GM23338 (cell line): ENCODE measurements around the gene ACOX2.

Source experiments
- CREB1 ChIP-seq: fragments of 250-450 bp; sonication (Bioruptor Pico); IDR thresholded peaks from 2 replicates; pipeline ENCODE4 v1.5.0; 2020; ENCODE audit warnings: low read depth, mild to moderate bottlenecking, moderate library complexity
- EZH2 ChIP-seq: fragments of 200-600 bp; sonication (generic); IDR thresholded peaks from one replicate; pipeline ENCODE4 v1.8.0; 2017; ENCODE audit warnings: antibody characterized with exemption, mild to moderate bottlenecking, low read depth; ENCODE audit not compliant: unreplicated experiment
- EZH2phosphoT487 ChIP-seq: fragments of 200-600 bp; sonication (generic); IDR thresholded peaks from one replicate; pipeline ENCODE4 v1.8.1; 2018; ENCODE audit warnings: antibody characterized with exemption; ENCODE audit not compliant: unreplicated experiment
- JUNB ChIP-seq: IDR thresholded peaks from one replicate; pipeline ENCODE4 v1.6.1; 2016; ENCODE audit warnings: antibody characterized with exemption; ENCODE audit not compliant: unreplicated experiment
- NANOG ChIP-seq: IDR thresholded peaks from 2 replicates; pipeline ENCODE4 v1.6.1; 2016; ENCODE audit warnings: antibody characterized with exemption, borderline replicate concordance
- POLR2AphosphoS5 ChIP-seq: IDR thresholded peaks from 2 replicates; pipeline ENCODE4 v1.6.1; 2016; ENCODE audit warnings: antibody characterized with exemption, low read depth
- STAT1 ChIP-seq: IDR thresholded peaks from one replicate; pipeline ENCODE4 v1.6.1; 2016; ENCODE audit warnings: antibody characterized with exemption; ENCODE audit not compliant: unreplicated experiment
- ZNF114 ChIP-seq: fragments of 250-450 bp; sonication (Bioruptor Pico); IDR thresholded peaks from 2 replicates; pipeline ENCODE4 v1.5.0; 2020; ENCODE audit warnings: mild to moderate bottlenecking, moderate library complexity
- ZNF331 ChIP-seq: fragments of 250-450 bp; sonication (Bioruptor Pico); IDR thresholded peaks from 2 replicates; pipeline ENCODE4 v1.5.0; 2020; ENCODE audit warnings: low read depth, mild to moderate bottlenecking, moderate library complexity
- TF ChIP-seq, protein P1 (sequence below), 2 experiments: fragments of 200-600 bp in 1 of 2; sonication (generic) in 1 of 2; conservative IDR thresholded peaks; 2 replicates each; pipeline versions ENCODE4 v1.5.1 to v1.6.1; 2016 to 2017; ENCODE audit warnings: antibody characterized with exemption in 2 of 2, low read depth in 2 of 2, mild to moderate bottlenecking in 2 of 2, moderate library complexity in 1 of 2
- TF ChIP-seq, protein P2 (sequence below): IDR thresholded peaks from one replicate; pipeline ENCODE4 v1.6.1; 2018; ENCODE audit warnings: antibody characterized with exemption; ENCODE audit not compliant: unreplicated experiment
- TF ChIP-seq, protein P3 (sequence below): IDR thresholded peaks from 2 replicates; pipeline ENCODE4 v1.6.1; 2016; ENCODE audit warnings: antibody characterized with exemption

DNA sequence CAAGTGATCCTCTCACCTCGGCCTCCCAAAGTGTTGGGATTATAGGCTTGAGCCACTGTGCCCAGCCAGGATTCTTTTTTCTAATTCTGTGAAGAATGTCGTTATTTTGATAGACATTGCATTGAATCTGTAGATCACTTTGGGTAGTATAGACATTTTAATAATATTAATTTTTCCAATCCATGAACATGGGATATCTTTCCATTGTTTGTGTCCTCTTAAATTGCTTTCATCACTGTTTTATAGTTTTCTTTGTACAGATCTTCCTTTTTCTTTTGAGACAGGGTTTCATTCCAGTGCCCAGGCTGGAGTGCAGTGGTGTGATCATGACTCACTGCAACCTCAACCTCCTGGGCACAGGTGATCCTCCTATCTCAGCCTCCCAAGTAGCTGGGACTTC, 56.7 kb downstream of the ACOX2 start:
- TF ChIP-seq, protein P1, sequence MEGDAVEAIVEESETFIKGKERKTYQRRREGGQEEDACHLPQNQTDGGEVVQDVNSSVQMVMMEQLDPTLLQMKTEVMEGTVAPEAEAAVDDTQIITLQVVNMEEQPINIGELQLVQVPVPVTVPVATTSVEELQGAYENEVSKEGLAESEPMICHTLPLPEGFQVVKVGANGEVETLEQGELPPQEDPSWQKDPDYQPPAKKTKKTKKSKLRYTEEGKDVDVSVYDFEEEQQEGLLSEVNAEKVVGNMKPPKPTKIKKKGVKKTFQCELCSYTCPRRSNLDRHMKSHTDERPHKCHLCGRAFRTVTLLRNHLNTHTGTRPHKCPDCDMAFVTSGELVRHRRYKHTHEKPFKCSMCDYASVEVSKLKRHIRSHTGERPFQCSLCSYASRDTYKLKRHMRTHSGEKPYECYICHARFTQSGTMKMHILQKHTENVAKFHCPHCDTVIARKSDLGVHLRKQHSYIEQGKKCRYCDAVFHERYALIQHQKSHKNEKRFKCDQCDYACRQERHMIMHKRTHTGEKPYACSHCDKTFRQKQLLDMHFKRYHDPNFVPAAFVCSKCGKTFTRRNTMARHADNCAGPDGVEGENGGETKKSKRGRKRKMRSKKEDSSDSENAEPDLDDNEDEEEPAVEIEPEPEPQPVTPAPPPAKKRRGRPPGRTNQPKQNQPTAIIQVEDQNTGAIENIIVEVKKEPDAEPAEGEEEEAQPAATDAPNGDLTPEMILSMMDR (conservative IDR thresholded peaks at IDR 0.05; ENCODE audit: low read depth in 2 of 2): no peak
- TF ChIP-seq EZH2phosphoT487 (no peak), JUNB (no peak), POLR2AphosphoS5 (no peak), EZH2 (no peak), CREB1 (no peak), STAT1 (no peak), NANOG (no peak), ZNF114 (CRISPR knock-in tag) (no peak), ZNF331 (CRISPR knock-in tag) (no peak)
- TF ChIP-seq, protein P2, sequence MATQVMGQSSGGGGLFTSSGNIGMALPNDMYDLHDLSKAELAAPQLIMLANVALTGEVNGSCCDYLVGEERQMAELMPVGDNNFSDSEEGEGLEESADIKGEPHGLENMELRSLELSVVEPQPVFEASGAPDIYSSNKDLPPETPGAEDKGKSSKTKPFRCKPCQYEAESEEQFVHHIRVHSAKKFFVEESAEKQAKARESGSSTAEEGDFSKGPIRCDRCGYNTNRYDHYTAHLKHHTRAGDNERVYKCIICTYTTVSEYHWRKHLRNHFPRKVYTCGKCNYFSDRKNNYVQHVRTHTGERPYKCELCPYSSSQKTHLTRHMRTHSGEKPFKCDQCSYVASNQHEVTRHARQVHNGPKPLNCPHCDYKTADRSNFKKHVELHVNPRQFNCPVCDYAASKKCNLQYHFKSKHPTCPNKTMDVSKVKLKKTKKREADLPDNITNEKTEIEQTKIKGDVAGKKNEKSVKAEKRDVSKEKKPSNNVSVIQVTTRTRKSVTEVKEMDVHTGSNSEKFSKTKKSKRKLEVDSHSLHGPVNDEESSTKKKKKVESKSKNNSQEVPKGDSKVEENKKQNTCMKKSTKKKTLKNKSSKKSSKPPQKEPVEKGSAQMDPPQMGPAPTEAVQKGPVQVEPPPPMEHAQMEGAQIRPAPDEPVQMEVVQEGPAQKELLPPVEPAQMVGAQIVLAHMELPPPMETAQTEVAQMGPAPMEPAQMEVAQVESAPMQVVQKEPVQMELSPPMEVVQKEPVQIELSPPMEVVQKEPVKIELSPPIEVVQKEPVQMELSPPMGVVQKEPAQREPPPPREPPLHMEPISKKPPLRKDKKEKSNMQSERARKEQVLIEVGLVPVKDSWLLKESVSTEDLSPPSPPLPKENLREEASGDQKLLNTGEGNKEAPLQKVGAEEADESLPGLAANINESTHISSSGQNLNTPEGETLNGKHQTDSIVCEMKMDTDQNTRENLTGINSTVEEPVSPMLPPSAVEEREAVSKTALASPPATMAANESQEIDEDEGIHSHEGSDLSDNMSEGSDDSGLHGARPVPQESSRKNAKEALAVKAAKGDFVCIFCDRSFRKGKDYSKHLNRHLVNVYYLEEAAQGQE: no peak
- TF ChIP-seq, protein P3, sequence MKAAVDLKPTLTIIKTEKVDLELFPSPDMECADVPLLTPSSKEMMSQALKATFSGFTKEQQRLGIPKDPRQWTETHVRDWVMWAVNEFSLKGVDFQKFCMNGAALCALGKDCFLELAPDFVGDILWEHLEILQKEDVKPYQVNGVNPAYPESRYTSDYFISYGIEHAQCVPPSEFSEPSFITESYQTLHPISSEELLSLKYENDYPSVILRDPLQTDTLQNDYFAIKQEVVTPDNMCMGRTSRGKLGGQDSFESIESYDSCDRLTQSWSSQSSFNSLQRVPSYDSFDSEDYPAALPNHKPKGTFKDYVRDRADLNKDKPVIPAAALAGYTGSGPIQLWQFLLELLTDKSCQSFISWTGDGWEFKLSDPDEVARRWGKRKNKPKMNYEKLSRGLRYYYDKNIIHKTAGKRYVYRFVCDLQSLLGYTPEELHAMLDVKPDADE: no peak
